ENCODE results near the gene SORCS1. TPM values are rescaled to one million over a fixed set of nuclear protein-coding genes. Genes with fewer than 3 reads are reported as not detected.

SORCS1 gene
- total and polyA plus RNA-seq, 2 of the 13 experiments (the other 11 are each of a cell fraction or from before 2014, with no cell fraction given), result not detected

- in situ Hi-C loops (cut with HindIII; ENCODE audit: extremely low pct_ligation_motif_present, low pct_unique_long_range_greater_than_20kb), result no loop called here
- CTCF ChIA-PET (ENCODE audit: low intra/inter-chr PET ratio, low total read pairs), result no interaction called here
- Histone ChIP-seq H3K4me2 (ENCODE audit: low read depth, low read length) (no peak overlapping the region), H3K4me1 (ENCODE audit: insufficient read depth, low read length) (peaks cover 9% of the 10 kb centered on the region), H3K9me3 (ENCODE audit: low read length) (peaks cover 18% of the 10 kb centered on the region; the same call in 1 of the 2 replicates), H3K9ac (ENCODE audit: insufficient read depth, low read depth, low read length) (no peak overlapping the region), H3K27me3 (ENCODE audit: control insufficient read depth in 1 of 2, insufficient read depth in 2 of 2, low read length in 2 of 2) (no peaks in the 10 kb centered on the region), H3K79me2 (ENCODE audit: insufficient read depth, low read length) (no peaks in the 10 kb centered on the region), H3K27ac (ENCODE audit: extremely low read length, insufficient read depth, low read length) (no peak overlapping the region), H3K4me3 (replicated peaks in 1 of 3; ENCODE audit: insufficient read depth in 1 of 3, low read depth in 2 of 3, low read length in 3 of 3) (no peak overlapping the region), H3K36me3 (replicated peaks in 1 of 2; ENCODE audit: control insufficient read depth in 1 of 2, insufficient read depth in 2 of 2, low read length in 2 of 2) (no peaks in the 10 kb centered on the region), H2AFZ (ENCODE audit: low read length) (no peak overlapping the region), H4K20me1 (ENCODE audit: insufficient read depth, low read length) (no peaks in the 10 kb centered on the region)
- WGBS (ENCODE audit: low lambda C conversion rate), result 3% methylated on average over 1 of the region's 1 CpG
- BruUV-seq (replicated peaks), result no TSS peak
- POLR2A ChIA-PET, result no interaction called here
- DNase-seq (ENCODE audit: low spot score) (no peak), FAIRE-seq (no peak), ATAC-seq (no peak)
- intact Hi-C loops (cut with micrococcal nuclease; ENCODE audit: unreplicated experiment), result no loop called here
- TF ChIP-seq CSRNP1 (CRISPR knock-in tag; IDR thresholded peaks at IDR 0.05) (no peak), HHEX (CRISPR knock-in tag; IDR thresholded peaks at IDR 0.05) (no peak), ATF7 (IDR thresholded peaks at IDR 0.05) (peak; percentile 37; the same call in 1 of the 2 replicates), ATF7 (CRISPR knock-in tag; IDR thresholded peaks at IDR 0.05) (no peak)
Observed at GRCh38 chr10:106973716-106974115, 190.8 kb downstream of the SORCS1 start.

- intact Hi-C loops (cut with micrococcal nuclease; ENCODE audit: unreplicated experiment), result no loop called here
- WGBS (ENCODE audit: low lambda C conversion rate), result 0% methylated on average over 1 of the region's 1 CpG
- ChIA-PET POLR2A (no interaction called here), CTCF (ENCODE audit: low intra/inter-chr PET ratio, low total read pairs) (no interaction called here)
- ATAC-seq (no peak), FAIRE-seq (no peak), DNase-seq (ENCODE audit: low spot score) (no peak)
- Histone ChIP-seq H3K27ac (ENCODE audit: extremely low read length, insufficient read depth, low read length) (no peak overlapping the region), H3K36me3 (replicated peaks in 1 of 2; ENCODE audit: control insufficient read depth in 1 of 2, insufficient read depth in 2 of 2, low read length in 2 of 2) (no peaks in the 10 kb centered on the region), H3K79me2 (ENCODE audit: insufficient read depth, low read length) (no peaks in the 10 kb centered on the region), H3K4me1 (ENCODE audit: insufficient read depth, low read length) (peaks cover 9% of the 10 kb centered on the region), H2AFZ (ENCODE audit: low read length) (no peak overlapping the region), H4K20me1 (ENCODE audit: insufficient read depth, low read length) (no peaks in the 10 kb centered on the region), H3K4me3 (replicated peaks in 1 of 3; ENCODE audit: insufficient read depth in 1 of 3, low read depth in 2 of 3, low read length in 3 of 3) (no peak overlapping the region), H3K9ac (ENCODE audit: insufficient read depth, low read depth, low read length) (no peak overlapping the region), H3K9me3 (ENCODE audit: low read length) (peaks cover 18% of the 10 kb centered on the region), H3K4me2 (ENCODE audit: low read depth, low read length) (no peak overlapping the region), H3K27me3 (ENCODE audit: control insufficient read depth in 1 of 2, insufficient read depth in 2 of 2, low read length in 2 of 2) (no peaks in the 10 kb centered on the region)
- no TSS peak for BruUV-seq (replicated peaks)
- in situ Hi-C loops (cut with HindIII; ENCODE audit: extremely low pct_ligation_motif_present, low pct_unique_long_range_greater_than_20kb), result no loop called here
- no peak for TF ChIP-seq ADNP (CRISPR knock-in tag; IDR thresholded peaks at IDR 0.05)
- TF ChIP-seq ZNF275 (CRISPR knock-in tag; IDR thresholded peaks at IDR 0.05; ENCODE audit: borderline replicate concordance), result no peak
- TF ChIP-seq ZNF282 (IDR thresholded peaks at IDR 0.05; ENCODE audit: partially characterized antibody), result no peak
- no peak for TF ChIP-seq RAD51 (IDR thresholded peaks at IDR 0.05; ENCODE audit: borderline replicate concordance)
- TF ChIP-seq SRSF9 (IDR thresholded peaks at IDR 0.05; ENCODE audit: borderline replicate concordance, insufficient read depth, low read depth, low read length, poor library complexity, severe bottlenecking), result no peak
- no peak for TF ChIP-seq ZFP41 (CRISPR knock-in tag; IDR thresholded peaks at IDR 0.05; ENCODE audit: borderline replicate concordance)
- TF ChIP-seq ZNF639 (CRISPR knock-in tag; conservative IDR thresholded peaks at IDR 0.05), result no peak
- no peak for TF ChIP-seq NR2F1 (CRISPR knock-in tag; IDR thresholded peaks at IDR 0.05)
- no peak for TF ChIP-seq ZNF558 (CRISPR knock-in tag; IDR thresholded peaks at IDR 0.05; ENCODE audit: borderline replicate concordance)
- no peak for TF ChIP-seq ZBTB3 (CRISPR knock-in tag; IDR thresholded peaks at IDR 0.05; ENCODE audit: borderline replicate concordance, low read depth)
Observed at GRCh38 chr10:106973288-106973687, 191.2 kb downstream of the SORCS1 start.

All from HepG2 (cell line).